ENCODE results near the gene ISCU.
"Not testable (repeated sequence)": the region's sequence is repeated elsewhere in the genome, so short reads cannot be mapped to it uniquely, and the experiment has no call there.

Gene ISCU

GRCh38 chr12:108542320-108542719 is 20.1 kb upstream of the ISCU start:
- H3K4me3 ChIP-seq (replicated peaks; ENCODE audit: low read depth, low read length) = no peak overlapping the region
- DNase-seq (ENCODE audit: low read depth) = no peak
- no peak for TF ChIP-seq CTCF (IDR thresholded peaks at IDR 0.05; ENCODE audit: low read length, missing control alignments)

- H3K4me3 ChIP-seq (replicated peaks; ENCODE audit: low read depth, low read length) = no peak overlapping the region
- TF ChIP-seq CTCF (IDR thresholded peaks at IDR 0.05; ENCODE audit: low read length, missing control alignments) = no peak
- no peak for DNase-seq (ENCODE audit: low read depth)
These were observed 18.7 kb upstream of the ISCU start for GRCh38 chr12:108543652-108544051.

GRCh38 chr12:108547686-108548085 is 14.7 kb upstream of the ISCU start:
- TF ChIP-seq CTCF (IDR thresholded peaks at IDR 0.05; ENCODE audit: low read length, missing control alignments) = no peak
- H3K4me3 ChIP-seq (replicated peaks; ENCODE audit: low read depth, low read length) = no peak overlapping the region
- no peak for DNase-seq (ENCODE audit: low read depth)

- no peak overlapping the region for H3K4me3 ChIP-seq (replicated peaks; ENCODE audit: low read depth, low read length)
- no peak for DNase-seq (ENCODE audit: low read depth)
- no peak for TF ChIP-seq CTCF (IDR thresholded peaks at IDR 0.05; ENCODE audit: low read length, missing control alignments)
These were observed 13.4 kb upstream of the ISCU start for GRCh38 chr12:108548954-108549521.

- TF ChIP-seq CTCF (IDR thresholded peaks at IDR 0.05; ENCODE audit: low read length, missing control alignments) = no peak
- H3K4me3 ChIP-seq (replicated peaks; ENCODE audit: low read depth, low read length) = no peak overlapping the region
- peak; percentile 50 for DNase-seq (ENCODE audit: low read depth)
These were observed 10.9 kb upstream of the ISCU start for GRCh38 chr12:108551535-108551934.

GRCh38 chr12:108553799-108554198 is 8.6 kb upstream of the ISCU start:
- no peak for DNase-seq (ENCODE audit: low read depth)
- TF ChIP-seq CTCF (IDR thresholded peaks at IDR 0.05; ENCODE audit: low read length, missing control alignments) = no peak
- no peak overlapping the region for H3K4me3 ChIP-seq (replicated peaks; ENCODE audit: low read depth, low read length)

- not testable (repeated sequence) for H3K4me3 ChIP-seq (replicated peaks; ENCODE audit: low read depth, low read length); DNase-seq (ENCODE audit: low read depth)
These were observed 7.0 kb upstream of the ISCU start for GRCh38 chr12:108555383-108555782.
